SK-N-SH (cell line): Measurements from ENCODE around the gene PIGC. TPM values are rescaled to one million over a fixed set of nuclear protein-coding genes. Genes with fewer than 3 reads are reported as not detected.

Source experiments
- CTCF ChIA-PET: fragments of 300-600, 350-600 bp; formaldehyde crosslinking; extraction: SDS; loops from one replicate; lab custom pipeline; 2021; lab: Yijun Ruan, JAX
- POLR2A ChIA-PET: fragments of 350-600 bp; sonication (Branson Sonifier 250); formaldehyde crosslinking; extraction: SDS; loops from one replicate; lab custom pipeline; 2020; ENCODE audit warnings: antibody characterized with exemption, inconsistent platforms; lab: Yijun Ruan, JAX
- DNase-seq: peaks from one replicate; pipeline ENCODE4 v3.0.0; 2012
- H2AFZ ChIP-seq: fragments of 200-600 bp; sonication (generic); 2 replicates; pipeline ENCODE4 v1.8.1; 2016; ENCODE audit warnings: antibody characterized with exemption, mild to moderate bottlenecking, low read depth
- H3F3A ChIP-seq: fragments of 200-600 bp; sonication (generic); replicated peaks from 2 replicates; pipeline ENCODE3; 2016; ENCODE audit warnings: antibody characterized with exemption, mild to moderate bottlenecking; ENCODE audit not compliant: insufficient read depth
- H3K27ac ChIP-seq, 2 experiments: fragments of 200-500 bp in 1 of 2; fragments of 200-600 bp in 1 of 2; sonication (Bioruptor generic) in 1 of 2; sonication (generic), shearing (Covaris generic) in 1 of 2; 2 replicates each; pipeline versions ENCODE4 v1.5.1 to v1.6.1; 2014 to 2016; ENCODE audit warnings: low read depth in 2 of 2, inconsistent platforms in 1 of 2, low read length in 1 of 2, mild to moderate bottlenecking in 1 of 2, mixed read lengths in 1 of 2
- H3K27me3 ChIP-seq: fragments of 200-600 bp; sonication (generic), shearing (Covaris generic); 2 replicates; pipeline ENCODE4 v1.6.1; 2016; ENCODE audit warnings: mixed run types; ENCODE audit not compliant: insufficient read depth
- H3K36me3 ChIP-seq, 2 experiments: fragments of 200-500 bp in 1 of 2; fragments of 200-600 bp in 1 of 2; sonication (Bioruptor generic) in 1 of 2; sonication (generic) in 1 of 2; replicated peaks in 1 of 2; 2 replicates each; pipeline versions ENCODE3 to v1.5.1; 2014 to 2016; ENCODE audit warnings: low read length in 1 of 2, mild to moderate bottlenecking in 1 of 2; ENCODE audit not compliant: insufficient read depth in 2 of 2, control insufficient read depth in 1 of 2
- H3K4me1 ChIP-seq, 2 experiments: fragments of 200-500 bp in 1 of 2; fragments of 200-600 bp in 1 of 2; sonication (Bioruptor generic) in 1 of 2; sonication (generic), shearing (Covaris generic) in 1 of 2; 2 replicates each; pipeline versions ENCODE4 v1.5.1 to v1.6.1; 2014 to 2016; ENCODE audit warnings: low read depth in 1 of 2, low read length in 1 of 2, mixed run types in 1 of 2; ENCODE audit not compliant: insufficient read depth in 2 of 2, control insufficient read depth in 1 of 2
- H3K4me2 ChIP-seq: fragments of 200-600 bp; sonication (generic), shearing (Covaris generic); 2 replicates; pipeline ENCODE4 v1.6.1; 2017; ENCODE audit warnings: mixed run types
- H3K4me3 ChIP-seq, 2 experiments: fragments of 200-500 bp in 1 of 2; fragments of 200-600 bp in 1 of 2; sonication (Bioruptor generic) in 1 of 2; sonication (generic), shearing (Covaris generic) in 1 of 2; 2 replicates each; pipeline versions ENCODE4 v1.5.1 to v1.8.1; 2014 to 2016; ENCODE audit warnings: low read depth in 2 of 2, inconsistent platforms in 1 of 2, low read length in 1 of 2, mild to moderate bottlenecking in 1 of 2, mixed read lengths in 1 of 2, moderate library complexity in 1 of 2
- H3K79me2 ChIP-seq: fragments of 200-600 bp; sonication (generic); 2 replicates; pipeline ENCODE4 v1.8.1; 2017; ENCODE audit warnings: mild to moderate bottlenecking; ENCODE audit not compliant: insufficient read depth
- H3K9ac ChIP-seq: fragments of 200-600 bp; sonication (generic); 2 replicates; pipeline ENCODE4 v1.6.1; 2017; ENCODE audit warnings: mixed run types
- H3K9me2 ChIP-seq: fragments of 200-600 bp; sonication (generic); 2 replicates; pipeline ENCODE4 v1.6.1; 2017; ENCODE audit warnings: mixed run types
- H3K9me3 ChIP-seq: fragments of 200-600 bp; sonication (generic); 2 replicates; pipeline ENCODE4 v1.6.1; 2017; ENCODE audit warnings: mixed run types, mild to moderate bottlenecking, moderate library complexity
- H4K20me1 ChIP-seq: fragments of 200-600 bp; sonication (generic); 2 replicates; pipeline ENCODE4 v1.6.1; 2017; ENCODE audit warnings: mild to moderate bottlenecking, mixed run types; ENCODE audit not compliant: insufficient read depth
- CTCF ChIP-seq: fragments of 200-600 bp; sonication (generic); IDR thresholded peaks from 2 replicates; pipeline ENCODE4 v1.6.1; 2017; ENCODE audit warnings: antibody characterized with exemption, mild to moderate bottlenecking, moderate library complexity
- FOXJ3 ChIP-seq: sonication (generic); formaldehyde crosslinking; IDR thresholded peaks from 2 replicates; pipeline ENCODE4 v1.5.1; 2020; ENCODE audit warnings: mild to moderate bottlenecking, missing genetic modification reagents
- GABPA ChIP-seq: IDR thresholded peaks from 2 replicates; pipeline ENCODE4 v1.4.0; 2012; ENCODE audit warnings: low read depth, mild to moderate bottlenecking
- JUND ChIP-seq: IDR thresholded peaks from 2 replicates; pipeline ENCODE4 v1.4.0; 2012
- MEF2A ChIP-seq: IDR thresholded peaks from 2 replicates; pipeline ENCODE4 v1.4.0; 2012; ENCODE audit warnings: low read depth, borderline replicate concordance
- MXI1 ChIP-seq: IDR thresholded peaks from 2 replicates; pipeline ENCODE4 v1.6.1; 2012; ENCODE audit warnings: mild to moderate bottlenecking, low read depth, low read length, improper control_type of control experiment
- NRF1 ChIP-seq: IDR thresholded peaks from 2 replicates; pipeline ENCODE4 v1.6.1; 2012; ENCODE audit warnings: low read depth, mild to moderate bottlenecking, low read length
- POLR2AphosphoS5 ChIP-seq: IDR thresholded peaks from 2 replicates; pipeline ENCODE4 v1.6.1; 2012; ENCODE audit warnings: low read depth, low read length
- RAD21 ChIP-seq: IDR thresholded peaks from 2 replicates; pipeline ENCODE4 v1.6.1; 2012; ENCODE audit warnings: mild to moderate bottlenecking, low read length
- RCOR1 ChIP-seq: fragments of 150-350 bp; IDR thresholded peaks from 2 replicates; pipeline ENCODE4 v1.6.1; 2017; ENCODE audit warnings: antibody characterized with exemption, low read length
- REST ChIP-seq: IDR thresholded peaks from 2 replicates; pipeline ENCODE4 v1.6.1; 2012; ENCODE audit warnings: mild to moderate bottlenecking, low read depth, low read length, moderate library complexity
- RXRA ChIP-seq: IDR thresholded peaks from 2 replicates; pipeline ENCODE4 v1.4.0; 2012; ENCODE audit warnings: low read depth, mild to moderate bottlenecking, borderline replicate concordance
- SIN3A ChIP-seq: IDR thresholded peaks from 2 replicates; pipeline ENCODE4 v1.6.1; 2012; ENCODE audit warnings: low read depth, mild to moderate bottlenecking, low read length, moderate library complexity, borderline replicate concordance
- TCF12 ChIP-seq: IDR thresholded peaks from 2 replicates; pipeline ENCODE4 v1.4.0; 2012
- TEAD4 ChIP-seq: IDR thresholded peaks from 2 replicates; pipeline ENCODE4 v1.4.0; 2012; ENCODE audit warnings: mild to moderate bottlenecking, borderline replicate concordance; ENCODE audit not compliant: insufficient read depth
- YY1 ChIP-seq: IDR thresholded peaks from 2 replicates; pipeline ENCODE4 v1.4.0; 2012; ENCODE audit warnings: low read depth, mild to moderate bottlenecking
- WGBS: methylation state at CpG from one replicate; pipeline ENCODE4 v1.1.6; 2017; ENCODE audit warnings: low lambda C conversion rate; 5-methylcytosine and 5-hydroxymethylcytosine counted together
- polyA plus RNA-seq, 3 experiments: library from polyadenylated mRNA; depleted of rRNA; stranded (reverse); fragments of >200 nt; gene quantifications; 2 replicates each; pipeline ENCODE4 v1.2.3, GENCODE V29; 2012
- TF ChIP-seq, protein P1 (sequence below): IDR thresholded peaks from 2 replicates; pipeline ENCODE4 v1.4.0; 2012; ENCODE audit warnings: low read depth, borderline replicate concordance
- TF ChIP-seq, protein P2 (sequence below): fragments of 150-350 bp; IDR thresholded peaks from 2 replicates; pipeline ENCODE4 v1.6.1; 2016; ENCODE audit warnings: mild to moderate bottlenecking, low read depth, low read length
- TF ChIP-seq, protein P3 (sequence below): IDR thresholded peaks from 2 replicates; pipeline ENCODE4 v1.4.0; 2012; ENCODE audit warnings: low read depth, borderline replicate concordance
- TF ChIP-seq, protein P4 (sequence below): IDR thresholded peaks from 2 replicates; pipeline ENCODE4; 2012

The PIGC gene
- polyA plus RNA-seq, 1 of the 3 experiments (the other 2 are of a cell fraction): 20.6 TPM

- TF ChIP-seq RXRA (no peak), FOXJ3 (no peak), NRF1 (no peak)
- TF ChIP-seq, all 33 proteins: peak for 0
Measured at GRCh38 chr1:172465617-172466016, 21.7 kb upstream of the PIGC start (continued).

DNA sequence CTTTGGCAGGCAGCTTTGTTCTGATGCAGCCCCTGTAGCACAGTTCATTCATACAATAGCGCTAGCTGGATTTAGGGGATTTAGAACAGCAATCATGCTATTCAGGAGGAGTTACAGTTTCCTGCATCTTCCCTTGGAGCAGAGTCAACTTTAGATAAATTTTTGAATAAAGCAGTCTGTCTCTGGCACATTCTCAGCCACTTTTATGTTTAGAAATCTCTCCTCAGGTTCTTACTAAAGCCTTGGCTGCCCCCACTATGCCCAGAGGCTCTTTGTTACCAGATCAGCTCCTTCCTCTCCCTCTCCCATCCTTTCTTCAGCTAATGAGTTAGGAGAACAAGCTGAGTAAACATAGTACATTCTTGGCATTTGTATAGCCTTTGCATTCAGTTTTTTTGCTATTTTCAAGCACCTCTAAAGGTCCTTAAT is 17.0 kb upstream of the PIGC start:
- ChIA-PET POLR2A (no interaction called here), CTCF (interaction anchor here (0.9 to 1.9 kb wide), 2 partner anchors 10 to 259 kb away, joined by 3 to 8 read pairs; no protein-coding TSS in a partner anchor)
- no peaks in the 10 kb centered on the region for H3K4me1 ChIP-seq

More for the DNA sequence above, 17.0 kb upstream of the PIGC start:
- TF ChIP-seq TCF12 (no peak), TEAD4 (no peak), RCOR1 (no peak), SIN3A (no peak), JUND (no peak), POLR2AphosphoS5 (no peak), RAD21 (no peak), GABPA (no peak), MXI1 (no peak), RXRA (no peak), MEF2A (no peak), CTCF (no peak), REST (no peak), FOXJ3 (no peak), YY1 (no peak)
- TF ChIP-seq, protein P1, sequence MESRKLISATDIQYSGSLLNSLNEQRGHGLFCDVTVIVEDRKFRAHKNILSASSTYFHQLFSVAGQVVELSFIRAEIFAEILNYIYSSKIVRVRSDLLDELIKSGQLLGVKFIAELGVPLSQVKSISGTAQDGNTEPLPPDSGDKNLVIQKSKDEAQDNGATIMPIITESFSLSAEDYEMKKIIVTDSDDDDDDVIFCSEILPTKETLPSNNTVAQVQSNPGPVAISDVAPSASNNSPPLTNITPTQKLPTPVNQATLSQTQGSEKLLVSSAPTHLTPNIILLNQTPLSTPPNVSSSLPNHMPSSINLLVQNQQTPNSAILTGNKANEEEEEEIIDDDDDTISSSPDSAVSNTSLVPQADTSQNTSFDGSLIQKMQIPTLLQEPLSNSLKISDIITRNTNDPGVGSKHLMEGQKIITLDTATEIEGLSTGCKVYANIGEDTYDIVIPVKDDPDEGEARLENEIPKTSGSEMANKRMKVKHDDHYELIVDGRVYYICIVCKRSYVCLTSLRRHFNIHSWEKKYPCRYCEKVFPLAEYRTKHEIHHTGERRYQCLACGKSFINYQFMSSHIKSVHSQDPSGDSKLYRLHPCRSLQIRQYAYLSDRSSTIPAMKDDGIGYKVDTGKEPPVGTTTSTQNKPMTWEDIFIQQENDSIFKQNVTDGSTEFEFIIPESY: no peak
- TF ChIP-seq, protein P2, sequence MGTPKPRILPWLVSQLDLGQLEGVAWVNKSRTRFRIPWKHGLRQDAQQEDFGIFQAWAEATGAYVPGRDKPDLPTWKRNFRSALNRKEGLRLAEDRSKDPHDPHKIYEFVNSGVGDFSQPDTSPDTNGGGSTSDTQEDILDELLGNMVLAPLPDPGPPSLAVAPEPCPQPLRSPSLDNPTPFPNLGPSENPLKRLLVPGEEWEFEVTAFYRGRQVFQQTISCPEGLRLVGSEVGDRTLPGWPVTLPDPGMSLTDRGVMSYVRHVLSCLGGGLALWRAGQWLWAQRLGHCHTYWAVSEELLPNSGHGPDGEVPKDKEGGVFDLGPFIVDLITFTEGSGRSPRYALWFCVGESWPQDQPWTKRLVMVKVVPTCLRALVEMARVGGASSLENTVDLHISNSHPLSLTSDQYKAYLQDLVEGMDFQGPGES: no peak
- TF ChIP-seq, protein P3, sequence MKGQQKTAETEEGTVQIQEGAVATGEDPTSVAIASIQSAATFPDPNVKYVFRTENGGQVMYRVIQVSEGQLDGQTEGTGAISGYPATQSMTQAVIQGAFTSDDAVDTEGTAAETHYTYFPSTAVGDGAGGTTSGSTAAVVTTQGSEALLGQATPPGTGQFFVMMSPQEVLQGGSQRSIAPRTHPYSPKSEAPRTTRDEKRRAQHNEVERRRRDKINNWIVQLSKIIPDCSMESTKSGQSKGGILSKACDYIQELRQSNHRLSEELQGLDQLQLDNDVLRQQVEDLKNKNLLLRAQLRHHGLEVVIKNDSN: no peak
- TF ChIP-seq, protein P4, sequence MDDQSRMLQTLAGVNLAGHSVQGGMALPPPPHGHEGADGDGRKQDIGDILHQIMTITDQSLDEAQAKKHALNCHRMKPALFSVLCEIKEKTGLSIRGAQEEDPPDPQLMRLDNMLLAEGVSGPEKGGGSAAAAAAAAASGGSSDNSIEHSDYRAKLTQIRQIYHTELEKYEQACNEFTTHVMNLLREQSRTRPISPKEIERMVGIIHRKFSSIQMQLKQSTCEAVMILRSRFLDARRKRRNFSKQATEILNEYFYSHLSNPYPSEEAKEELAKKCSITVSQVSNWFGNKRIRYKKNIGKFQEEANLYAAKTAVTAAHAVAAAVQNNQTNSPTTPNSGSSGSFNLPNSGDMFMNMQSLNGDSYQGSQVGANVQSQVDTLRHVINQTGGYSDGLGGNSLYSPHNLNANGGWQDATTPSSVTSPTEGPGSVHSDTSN: no peak
- H3K27ac ChIP-seq: no peak overlapping the region
- no peak overlapping the region for H2AFZ ChIP-seq
- WGBS: 88% methylated on average over 1 of the region's 1 CpG
- H4K20me1 ChIP-seq: no peaks in the 10 kb centered on the region
- H3K9ac ChIP-seq: no peak overlapping the region
- no peaks in the 10 kb centered on the region for H3K9me2 ChIP-seq
- no peak for DNase-seq
- no peaks in the 10 kb centered on the region for H3F3A ChIP-seq
- no peaks in the 10 kb centered on the region for H3K79me2 ChIP-seq
- H3K27me3 ChIP-seq: no peaks in the 10 kb centered on the region
- H3K36me3 ChIP-seq: no peaks in the 10 kb centered on the region
- no peak overlapping the region for H3K4me2 ChIP-seq
- no peak overlapping the region for H3K4me3 ChIP-seq
- H3K9me3 ChIP-seq: no peaks in the 10 kb centered on the region
